Ectodermal cell (in vitro differentiated cells): ENCODE results near the gene TRIP6.

Source experiments
- H3K27ac ChIP-seq: 2 replicates; pipeline ENCODE4 v1.7.0; 2013; ENCODE audit warnings: mild to moderate bottlenecking, low read depth, low read length; ENCODE audit not compliant: insufficient read depth, poor library complexity, severe bottlenecking
- H3K27me3 ChIP-seq: 2 replicates; pipeline ENCODE4 v1.7.0; 2013; ENCODE audit warnings: mild to moderate bottlenecking, low read length; ENCODE audit not compliant: insufficient read depth, control insufficient read depth, poor library complexity, severe bottlenecking
- H3K36me3 ChIP-seq: one replicate; pipeline ENCODE4 v1.7.0; 2013; ENCODE audit warnings: low read length; ENCODE audit not compliant: control insufficient read depth, insufficient read depth
- H3K4me1 ChIP-seq: one replicate; pipeline ENCODE4 v1.7.0; 2013; ENCODE audit warnings: low read length; ENCODE audit not compliant: control insufficient read depth, insufficient read depth
- H3K4me3 ChIP-seq: 2 replicates; pipeline ENCODE4 v1.7.0; 2013; ENCODE audit warnings: low read depth, low read length, control low read depth; ENCODE audit not compliant: insufficient read depth
- H3K9me3 ChIP-seq: 2 replicates; pipeline ENCODE4 v1.7.0; 2013; ENCODE audit warnings: mild to moderate bottlenecking, low read length, moderate library complexity; ENCODE audit not compliant: control insufficient read depth
- WGBS, 2 experiments: methylation state at CpG; one replicate each; pipeline ENCODE4 v1.1.7; 2013; ENCODE audit warnings: missing lambda C conversion rate in 2 of 2; 5-methylcytosine and 5-hydroxymethylcytosine counted together

The TRIP6 gene

GRCh38 chr7:100860702-100861615 lies 6.2 kb upstream of the TRIP6 start:
- WGBS, 2 experiments = 94 to 95% methylated on average over 18 of the region's 18 CpGs
- Histone ChIP-seq H3K9me3 (no peaks in the 10 kb centered on the region), H3K36me3 (no peaks in the 10 kb centered on the region), H3K4me3 (no peak overlapping the region), H3K27me3 (no peaks in the 10 kb centered on the region), H3K4me1 (no peaks in the 10 kb centered on the region), H3K27ac (no peak overlapping the region)

- Histone ChIP-seq H3K36me3 (no peaks in the 10 kb centered on the region), H3K27ac (no peak overlapping the region), H3K4me1 (no peaks in the 10 kb centered on the region), H3K9me3 (no peaks in the 10 kb centered on the region), H3K27me3 (no peaks in the 10 kb centered on the region), H3K4me3 (no peak overlapping the region)
- WGBS, 2 experiments = 96 to 97% methylated on average over 14 of the region's 14 CpGs
Measured at GRCh38 chr7:100861616-100861985, 5.6 kb upstream of the TRIP6 start.

GRCh38 chr7:100863406-100863950 lies 3.7 kb upstream of the TRIP6 start:
- Histone ChIP-seq H3K9me3 (no peaks in the 10 kb centered on the region), H3K4me1 (peaks cover 4% of the 10 kb centered on the region), H3K27ac (no peak overlapping the region), H3K27me3 (no peaks in the 10 kb centered on the region), H3K36me3 (no peaks in the 10 kb centered on the region), H3K4me3 (no peak overlapping the region)
- 96 to 97% methylated on average over 10 of the region's 10 CpGs for WGBS, 2 experiments

- H3K4me3 ChIP-seq = no peak overlapping the region
- no peak overlapping the region for H3K27ac ChIP-seq
- no peaks in the 10 kb centered on the region for H3K27me3 ChIP-seq
- peaks cover 6% of the 10 kb centered on the region for H3K4me1 ChIP-seq
- WGBS, 2 experiments = 93 to 96% methylated on average over 11 to 12 of the region's 12 CpGs
- no peaks in the 10 kb centered on the region for H3K9me3 ChIP-seq
- H3K36me3 ChIP-seq = no peaks in the 10 kb centered on the region
Measured at GRCh38 chr7:100864263-100864845, 2.8 kb upstream of the TRIP6 start.

- H3K4me3 ChIP-seq = no peak overlapping the region
- WGBS, 2 experiments = 84 to 85% methylated on average over 17 of the region's 17 CpGs
Measured at GRCh38 chr7:100865372-100865911, 1.7 kb upstream of the TRIP6 start.

GRCh38 chr7:100865938-100866728 lies 1.1 kb upstream of the TRIP6 start:
- no peaks in the 10 kb centered on the region for H3K9me3 ChIP-seq
- 94 to 95% methylated on average over 46 of the region's 46 CpGs for WGBS, 2 experiments
- peaks cover 4% of the 10 kb centered on the region for H3K36me3 ChIP-seq
- H3K27me3 ChIP-seq = no peaks in the 10 kb centered on the region
- no peak overlapping the region for H3K27ac ChIP-seq
- H3K4me3 ChIP-seq = no peak overlapping the region
- H3K4me1 ChIP-seq = peaks cover 6% of the 10 kb centered on the region

More at GRCh38 chr7:100865372-100865911, 1.7 kb upstream of the TRIP6 start:
- H3K4me1 ChIP-seq = peaks cover 6% of the 10 kb centered on the region
- no peaks in the 10 kb centered on the region for H3K27me3 ChIP-seq
- no peak overlapping the region for H3K27ac ChIP-seq
- H3K36me3 ChIP-seq = peaks cover under 1% of the 10 kb centered on the region
- H3K9me3 ChIP-seq = no peaks in the 10 kb centered on the region

GRCh38 chr7:100866729-100867039 lies 503 bp upstream of the TRIP6 start:
- WGBS, 2 experiments = 65 to 68% methylated on average over 4 to 5 of the region's 5 CpGs
- Histone ChIP-seq H3K9me3 (no peaks in the 10 kb centered on the region), H3K27ac (peak overlapping the region; percentile 70), H3K27me3 (no peaks in the 10 kb centered on the region), H3K4me1 (peaks cover 6% of the 10 kb centered on the region), H3K36me3 (peaks cover 9% of the 10 kb centered on the region), H3K4me3 (peak overlapping the region; percentile 95)

- Histone ChIP-seq H3K27me3 (no peaks in the 10 kb centered on the region), H3K27ac (peak overlapping the region; percentile 70), H3K4me3 (peak overlapping the region; percentile 95), H3K36me3 (peaks cover 12% of the 10 kb centered on the region), H3K4me1 (peaks cover 6% of the 10 kb centered on the region), H3K9me3 (no peaks in the 10 kb centered on the region)
- WGBS, 2 experiments = 10 to 12% methylated on average over 26 to 27 of the region's 27 CpGs
Measured at GRCh38 chr7:100867776-100868485, 744 bp downstream of the TRIP6 start.

GRCh38 chr7:100873599-100874299 lies 6.6 kb downstream of the TRIP6 start:
- Histone ChIP-seq H3K27me3 (no peaks in the 10 kb centered on the region), H3K36me3 (peaks cover 16% of the 10 kb centered on the region)

More at GRCh38 chr7:100873599-100874299, 6.6 kb downstream of the TRIP6 start:
- H3K4me1 ChIP-seq = peaks cover 10% of the 10 kb centered on the region
- no peak overlapping the region for H3K27ac ChIP-seq
- no peaks in the 10 kb centered on the region for H3K9me3 ChIP-seq
- H3K4me3 ChIP-seq = peak overlapping the region; percentile 97
- WGBS, 2 experiments = 93 to 94% methylated on average over 10 of the region's 10 CpGs
